ENCODE measurements around the gene KLHL36. TPM values are rescaled to one million over a fixed set of nuclear protein-coding genes. Genes with fewer than 3 reads are reported as not detected.

Gene KLHL36
- total RNA-seq, 1 experiment from 2014 or later: 46.0 TPM

DNA sequence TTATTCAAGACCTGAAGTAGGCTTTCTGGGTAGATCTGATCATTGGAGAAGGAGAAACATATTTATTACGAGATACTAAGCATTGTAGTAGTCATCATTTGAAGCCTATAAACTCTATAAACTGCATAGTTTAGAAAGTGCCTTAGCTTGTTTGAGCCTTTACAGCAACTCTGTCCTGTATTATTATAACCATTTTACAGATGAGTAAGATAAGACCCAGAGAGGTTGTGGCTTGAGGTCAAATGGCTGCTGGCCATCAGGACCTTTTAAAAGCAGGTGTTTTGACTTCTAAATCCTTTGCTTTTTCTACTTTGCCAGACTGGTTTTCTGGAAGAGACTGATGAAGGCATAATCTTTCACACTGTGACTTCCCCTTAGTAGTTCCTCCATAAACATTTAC, 58.5 kb downstream of the KLHL36 start:
- BruUV-seq (replicated peaks): no TSS peak
- no peak for ATAC-seq
- Histone ChIP-seq H3K36me3 (ENCODE audit: control insufficient read depth, insufficient read depth, low read length) (no peaks in the 10 kb centered on the region; the same call in 1 of the 2 replicates), H3K4me1 (ENCODE audit: control insufficient read depth, insufficient read depth, low read length) (peaks cover 29% of the 10 kb centered on the region), H3K9me3 (ENCODE audit: control insufficient read depth, insufficient read depth, low read depth, low read length) (no peaks in the 10 kb centered on the region), H3K27ac (ENCODE audit: low read length) (no peak overlapping the region), H3K27me3 (ENCODE audit: control insufficient read depth, insufficient read depth, low read length) (no peaks in the 10 kb centered on the region), H3K4me3 (ENCODE audit: low read depth in 2 of 2, low read length in 2 of 2) (no peak overlapping the region)
- ChIA-PET POLR2A (no interaction called here), CTCF (no interaction called here)
- no peak for TF ChIP-seq POLR2AphosphoS5 (IDR thresholded peaks at IDR 0.05; ENCODE audit: low read depth, low read length)
- DNase-seq (ENCODE audit: low read depth, low spot score): no peak
- in situ Hi-C loops (cut with HindIII; ENCODE audit: low pct_unique_long_range_greater_than_20kb, low sequenced_read_pairs): no loop called here
- intact Hi-C loops (cut with micrococcal nuclease; ENCODE audit: unreplicated experiment): no loop called here

DNA sequence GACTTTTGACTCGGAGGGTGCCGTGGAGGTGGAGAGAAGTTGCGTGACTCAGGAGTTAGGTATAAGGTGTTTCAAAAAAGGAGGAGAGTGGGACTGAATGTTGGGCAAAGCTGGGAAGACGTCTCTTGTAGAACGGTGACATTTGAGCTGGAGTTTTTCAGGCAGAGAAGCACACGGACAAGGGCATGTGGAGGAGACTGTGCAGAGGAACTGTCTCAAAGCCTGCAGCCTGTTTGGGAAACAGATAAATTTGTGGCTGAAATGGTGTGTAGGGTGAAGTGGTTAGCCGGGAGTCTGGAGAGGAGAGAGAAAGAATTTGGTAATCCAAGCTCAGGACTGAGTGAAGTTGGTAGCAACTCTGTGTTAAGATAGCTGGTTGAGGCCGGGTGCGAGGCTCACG, 61.3 kb downstream of the KLHL36 start:
- intact Hi-C loops (cut with micrococcal nuclease; ENCODE audit: unreplicated experiment) (no loop called here), in situ Hi-C loops (cut with HindIII; ENCODE audit: low pct_unique_long_range_greater_than_20kb, low sequenced_read_pairs) (no loop called here)
- no peak for DNase-seq (ENCODE audit: low read depth, low spot score)
- Histone ChIP-seq H3K4me3 (ENCODE audit: low read depth in 2 of 2, low read length in 2 of 2) (no peak overlapping the region), H3K4me1 (ENCODE audit: control insufficient read depth, insufficient read depth, low read length) (peaks cover 13% of the 10 kb centered on the region; the same call in 1 of the 2 replicates), H3K9me3 (ENCODE audit: control insufficient read depth, insufficient read depth, low read depth, low read length) (no peaks in the 10 kb centered on the region), H3K27ac (ENCODE audit: low read length) (no peak overlapping the region), H3K27me3 (ENCODE audit: control insufficient read depth, insufficient read depth, low read length) (no peaks in the 10 kb centered on the region), H3K36me3 (ENCODE audit: control insufficient read depth, insufficient read depth, low read length) (no peaks in the 10 kb centered on the region; the same call in 1 of the 2 replicates)
- POLR2A ChIA-PET: no interaction called here
- no peak for TF ChIP-seq SIN3A (IDR thresholded peaks at IDR 0.05; ENCODE audit: borderline replicate concordance, insufficient read depth, low read depth, low read length)
- TF ChIP-seq, protein P1, sequence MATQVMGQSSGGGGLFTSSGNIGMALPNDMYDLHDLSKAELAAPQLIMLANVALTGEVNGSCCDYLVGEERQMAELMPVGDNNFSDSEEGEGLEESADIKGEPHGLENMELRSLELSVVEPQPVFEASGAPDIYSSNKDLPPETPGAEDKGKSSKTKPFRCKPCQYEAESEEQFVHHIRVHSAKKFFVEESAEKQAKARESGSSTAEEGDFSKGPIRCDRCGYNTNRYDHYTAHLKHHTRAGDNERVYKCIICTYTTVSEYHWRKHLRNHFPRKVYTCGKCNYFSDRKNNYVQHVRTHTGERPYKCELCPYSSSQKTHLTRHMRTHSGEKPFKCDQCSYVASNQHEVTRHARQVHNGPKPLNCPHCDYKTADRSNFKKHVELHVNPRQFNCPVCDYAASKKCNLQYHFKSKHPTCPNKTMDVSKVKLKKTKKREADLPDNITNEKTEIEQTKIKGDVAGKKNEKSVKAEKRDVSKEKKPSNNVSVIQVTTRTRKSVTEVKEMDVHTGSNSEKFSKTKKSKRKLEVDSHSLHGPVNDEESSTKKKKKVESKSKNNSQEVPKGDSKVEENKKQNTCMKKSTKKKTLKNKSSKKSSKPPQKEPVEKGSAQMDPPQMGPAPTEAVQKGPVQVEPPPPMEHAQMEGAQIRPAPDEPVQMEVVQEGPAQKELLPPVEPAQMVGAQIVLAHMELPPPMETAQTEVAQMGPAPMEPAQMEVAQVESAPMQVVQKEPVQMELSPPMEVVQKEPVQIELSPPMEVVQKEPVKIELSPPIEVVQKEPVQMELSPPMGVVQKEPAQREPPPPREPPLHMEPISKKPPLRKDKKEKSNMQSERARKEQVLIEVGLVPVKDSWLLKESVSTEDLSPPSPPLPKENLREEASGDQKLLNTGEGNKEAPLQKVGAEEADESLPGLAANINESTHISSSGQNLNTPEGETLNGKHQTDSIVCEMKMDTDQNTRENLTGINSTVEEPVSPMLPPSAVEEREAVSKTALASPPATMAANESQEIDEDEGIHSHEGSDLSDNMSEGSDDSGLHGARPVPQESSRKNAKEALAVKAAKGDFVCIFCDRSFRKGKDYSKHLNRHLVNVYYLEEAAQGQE (IDR thresholded peaks at IDR 0.05; ENCODE audit: insufficient read depth in 1 of 2, low read depth in 2 of 2, low read length in 1 of 2): no peak
- TF ChIP-seq, protein P2, sequence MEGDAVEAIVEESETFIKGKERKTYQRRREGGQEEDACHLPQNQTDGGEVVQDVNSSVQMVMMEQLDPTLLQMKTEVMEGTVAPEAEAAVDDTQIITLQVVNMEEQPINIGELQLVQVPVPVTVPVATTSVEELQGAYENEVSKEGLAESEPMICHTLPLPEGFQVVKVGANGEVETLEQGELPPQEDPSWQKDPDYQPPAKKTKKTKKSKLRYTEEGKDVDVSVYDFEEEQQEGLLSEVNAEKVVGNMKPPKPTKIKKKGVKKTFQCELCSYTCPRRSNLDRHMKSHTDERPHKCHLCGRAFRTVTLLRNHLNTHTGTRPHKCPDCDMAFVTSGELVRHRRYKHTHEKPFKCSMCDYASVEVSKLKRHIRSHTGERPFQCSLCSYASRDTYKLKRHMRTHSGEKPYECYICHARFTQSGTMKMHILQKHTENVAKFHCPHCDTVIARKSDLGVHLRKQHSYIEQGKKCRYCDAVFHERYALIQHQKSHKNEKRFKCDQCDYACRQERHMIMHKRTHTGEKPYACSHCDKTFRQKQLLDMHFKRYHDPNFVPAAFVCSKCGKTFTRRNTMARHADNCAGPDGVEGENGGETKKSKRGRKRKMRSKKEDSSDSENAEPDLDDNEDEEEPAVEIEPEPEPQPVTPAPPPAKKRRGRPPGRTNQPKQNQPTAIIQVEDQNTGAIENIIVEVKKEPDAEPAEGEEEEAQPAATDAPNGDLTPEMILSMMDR (IDR thresholded peaks at IDR 0.05): no peak
- TF ChIP-seq POLR2AphosphoS5 (IDR thresholded peaks at IDR 0.05; ENCODE audit: low read depth, low read length): no peak
- TF ChIP-seq TCF7L2 (IDR thresholded peaks at IDR 0.05; ENCODE audit: low read depth, low read length): no peak
- ATAC-seq: no peak
- CTCF ChIA-PET: interaction anchor here (0.6 kb wide), 1 partner anchor 37 kb away, joined by 7 read pairs; no protein-coding TSS in a partner anchor
- no TSS peak for BruUV-seq (replicated peaks)

DNA sequence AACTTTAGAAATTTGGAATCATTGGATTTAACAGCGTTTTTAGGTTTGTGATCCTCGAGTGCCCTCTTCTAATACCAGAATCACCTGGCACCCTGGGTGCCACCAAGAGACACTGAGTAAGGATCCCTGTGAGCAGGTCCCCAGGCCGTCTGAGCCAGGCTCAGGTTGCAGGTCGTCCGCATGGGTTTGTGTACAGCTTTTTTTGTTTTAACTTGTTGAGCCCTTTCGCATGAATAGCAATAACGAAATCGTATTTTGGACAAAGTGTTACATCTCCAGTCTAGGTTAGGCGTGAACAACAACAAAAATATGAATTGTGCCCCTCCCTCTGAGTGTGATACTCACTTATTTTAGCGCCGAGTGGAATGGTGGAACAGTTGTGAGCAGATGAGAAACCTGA, 62.4 kb downstream of the KLHL36 start:
- in situ Hi-C loops (cut with HindIII; ENCODE audit: low pct_unique_long_range_greater_than_20kb, low sequenced_read_pairs): no loop called here
- Histone ChIP-seq H3K36me3 (ENCODE audit: control insufficient read depth, insufficient read depth, low read length) (no peaks in the 10 kb centered on the region; the same call in 1 of the 2 replicates), H3K4me1 (ENCODE audit: control insufficient read depth, insufficient read depth, low read length) (peaks cover 10% of the 10 kb centered on the region), H3K9me3 (ENCODE audit: control insufficient read depth, insufficient read depth, low read depth, low read length) (no peaks in the 10 kb centered on the region), H3K4me3 (ENCODE audit: low read depth in 2 of 2, low read length in 2 of 2) (no peak overlapping the region), H3K27me3 (ENCODE audit: control insufficient read depth, insufficient read depth, low read length) (no peaks in the 10 kb centered on the region), H3K27ac (ENCODE audit: low read length) (no peak overlapping the region)
- ATAC-seq: no peak
- intact Hi-C loops (cut with micrococcal nuclease; ENCODE audit: unreplicated experiment): no loop called here
- CTCF ChIA-PET: interaction anchor here (0.7 kb wide), 1 partner anchor 309 kb away, joined by 3 read pairs; no protein-coding TSS in a partner anchor
- TF ChIP-seq TCF7L2 (IDR thresholded peaks at IDR 0.05; ENCODE audit: low read depth, low read length) (no peak), POLR2AphosphoS5 (IDR thresholded peaks at IDR 0.05; ENCODE audit: low read depth, low read length) (no peak), SIN3A (IDR thresholded peaks at IDR 0.05; ENCODE audit: borderline replicate concordance, insufficient read depth, low read depth, low read length) (no peak)
- TF ChIP-seq, protein P1 (IDR thresholded peaks at IDR 0.05; ENCODE audit: insufficient read depth in 1 of 2, low read depth in 2 of 2, low read length in 1 of 2): no peak
- TF ChIP-seq, protein P2 (IDR thresholded peaks at IDR 0.05): no peak
- BruUV-seq (replicated peaks): no TSS peak
- POLR2A ChIA-PET: no interaction called here
- no peak for DNase-seq (ENCODE audit: low read depth, low spot score)
